HG03575 (cell line): ENCODE measurements around the gene PLCXD3.
"Not testable (repeated sequence)": the region's sequence is repeated elsewhere in the genome, so short reads cannot be mapped to it uniquely, and the experiment has no call there.

ENCODE experiments used
- ATAC-seq: cut with Tn5 transposase; IDR thresholded peaks from one replicate; pipeline ENCODE4 v1.9.1; 2021; ENCODE audit not compliant: unreplicated experiment, insufficient number of reproducible peaks, low FRiP score; ENCODE audit errors: extremely low read depth

The PLCXD3 gene

DNA sequence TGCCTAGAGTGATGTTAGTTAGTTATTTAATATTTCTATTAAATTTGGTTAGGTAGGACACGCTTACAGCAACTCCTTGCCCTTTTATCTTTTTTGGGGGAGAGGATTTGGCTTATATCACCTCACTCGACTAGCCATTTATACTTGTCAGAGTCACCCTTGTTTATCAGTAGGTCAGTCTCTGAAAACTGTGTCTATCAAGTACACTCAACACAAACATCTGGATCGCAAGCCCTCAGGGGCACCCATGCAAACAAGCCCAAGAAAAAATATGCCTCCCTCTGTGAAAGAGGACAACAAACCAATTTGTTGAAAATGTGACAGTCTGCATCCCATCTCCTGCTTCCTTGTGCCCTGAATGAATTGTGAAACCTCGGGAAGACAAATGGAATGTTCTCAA lies 139.9 kb downstream of the PLCXD3 start:
- ATAC-seq: no peak

- ATAC-seq: no peak
Observed at GRCh38 chr5:41369799-41370198, 140.6 kb downstream of the PLCXD3 start.

DNA sequence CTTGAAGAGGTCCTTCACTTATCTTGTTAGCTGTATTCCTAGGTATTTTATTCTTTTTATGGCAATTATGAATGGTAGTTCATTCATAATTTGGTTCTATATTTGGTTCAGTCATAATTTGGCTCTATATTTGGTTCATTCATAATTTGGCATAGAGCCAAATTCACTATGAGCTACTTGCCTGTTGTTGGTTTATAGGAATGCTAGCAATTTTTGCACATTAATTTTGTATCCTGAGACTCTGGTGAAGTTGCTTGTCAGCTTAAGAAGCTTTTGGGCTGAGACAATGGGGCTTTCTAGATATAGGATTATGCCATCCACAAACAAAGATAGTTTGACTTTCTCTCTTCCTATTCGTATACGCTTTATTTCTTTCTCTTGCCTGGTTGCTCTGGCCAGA lies 142.2 kb downstream of the PLCXD3 start:
- no peak for ATAC-seq

- no peak for ATAC-seq
Observed at GRCh38 chr5:41365369-41365768, 145.0 kb downstream of the PLCXD3 start.

GRCh38 chr5:41364346-41364745 lies 146.1 kb downstream of the PLCXD3 start:
- ATAC-seq: no peak

GRCh38 chr5:41363343-41363986 lies 146.9 kb downstream of the PLCXD3 start:
- ATAC-seq: no peak

DNA sequence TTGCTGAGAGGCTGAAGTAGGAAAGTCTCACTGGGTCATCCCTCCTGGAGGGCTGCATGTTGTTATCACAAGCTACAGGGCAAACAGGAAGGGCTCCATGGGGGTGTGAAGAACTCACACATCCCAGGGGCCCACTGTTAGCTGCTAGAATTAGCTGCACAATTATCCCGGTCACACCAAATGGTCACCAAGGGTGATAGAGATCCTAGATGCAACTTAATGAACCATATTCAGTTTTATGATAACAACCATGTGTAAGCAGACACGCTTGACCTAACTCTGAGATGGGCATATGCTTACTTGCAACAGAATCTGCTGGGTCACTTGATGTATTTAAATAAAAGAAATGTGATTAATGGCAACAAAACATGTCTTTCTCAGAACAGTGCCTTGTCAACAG lies 153.6 kb downstream of the PLCXD3 start:
- ATAC-seq: no peak

- ATAC-seq: no peak
Observed at GRCh38 chr5:41349846-41350245, 160.6 kb downstream of the PLCXD3 start.

GRCh38 chr5:41347569-41347968 lies 162.8 kb downstream of the PLCXD3 start:
- ATAC-seq: no peak

DNA sequence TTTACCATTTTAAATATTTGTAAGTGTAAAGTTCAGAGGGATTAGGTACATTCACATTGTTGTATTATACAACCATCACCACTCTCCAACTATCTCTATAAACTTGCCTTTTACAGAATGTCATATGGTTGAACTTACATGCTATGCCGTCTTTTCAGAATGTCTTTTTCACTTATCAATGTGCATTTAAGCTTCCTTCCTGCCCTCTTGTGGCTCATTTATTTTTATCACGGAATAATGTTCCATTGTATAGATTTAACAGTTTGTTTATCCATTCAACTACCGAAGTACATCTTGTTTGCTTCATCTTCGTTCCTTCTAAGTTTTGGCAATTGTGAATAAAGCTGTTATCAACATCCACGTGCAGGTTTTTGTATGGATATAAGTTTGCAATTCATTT lies 163.8 kb downstream of the PLCXD3 start:
- ATAC-seq: no peak

GRCh38 chr5:41345295-41345694 lies 165.1 kb downstream of the PLCXD3 start:
- no peak for ATAC-seq

- no peak for ATAC-seq
Observed at GRCh38 chr5:41339339-41339738, 171.1 kb downstream of the PLCXD3 start.

DNA sequence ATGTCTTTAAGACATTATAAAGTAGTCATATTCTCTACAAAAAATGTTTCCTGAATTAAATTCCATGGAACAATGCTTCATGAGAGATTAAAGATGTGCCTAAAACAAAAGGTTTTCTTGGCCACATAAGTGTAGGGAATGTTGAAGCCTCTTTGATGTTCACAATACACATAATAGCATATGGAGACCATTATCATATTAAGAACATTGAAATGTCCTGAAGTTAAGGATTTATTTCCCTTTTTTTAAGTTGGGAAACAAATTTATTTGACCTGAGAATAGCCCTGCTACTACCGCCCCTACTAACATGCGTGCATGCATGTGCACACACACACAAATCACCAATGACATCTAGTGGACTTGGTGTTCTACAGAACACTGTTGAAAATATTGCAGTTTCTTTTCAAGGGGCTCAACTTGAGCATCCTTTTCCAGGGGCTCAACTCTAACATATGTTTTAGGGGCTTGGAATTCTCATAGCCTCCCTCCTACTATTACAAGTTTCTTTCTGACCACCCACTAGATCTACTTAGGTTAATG lies 172.2 kb downstream of the PLCXD3 start:
- ATAC-seq: no peak

DNA sequence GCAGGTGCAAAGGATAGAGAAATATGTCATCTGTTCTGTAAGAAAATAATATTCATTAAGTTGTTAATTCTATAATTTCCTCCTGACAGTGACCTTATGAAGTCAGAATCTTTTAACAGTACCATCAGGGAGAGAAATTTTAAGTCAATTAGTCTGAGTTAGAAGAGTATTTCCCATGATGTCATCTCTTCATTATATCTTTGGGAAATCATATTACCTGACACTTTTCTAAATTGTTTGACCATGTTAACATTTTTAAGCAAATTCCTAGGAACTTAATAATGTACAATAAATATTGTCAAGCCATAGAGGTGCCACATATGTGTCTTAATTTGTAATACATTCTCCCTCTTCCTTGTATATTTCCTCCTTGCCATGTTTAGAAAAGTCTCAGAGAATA lies 172.7 kb downstream of the PLCXD3 start:
- ATAC-seq: no peak

DNA sequence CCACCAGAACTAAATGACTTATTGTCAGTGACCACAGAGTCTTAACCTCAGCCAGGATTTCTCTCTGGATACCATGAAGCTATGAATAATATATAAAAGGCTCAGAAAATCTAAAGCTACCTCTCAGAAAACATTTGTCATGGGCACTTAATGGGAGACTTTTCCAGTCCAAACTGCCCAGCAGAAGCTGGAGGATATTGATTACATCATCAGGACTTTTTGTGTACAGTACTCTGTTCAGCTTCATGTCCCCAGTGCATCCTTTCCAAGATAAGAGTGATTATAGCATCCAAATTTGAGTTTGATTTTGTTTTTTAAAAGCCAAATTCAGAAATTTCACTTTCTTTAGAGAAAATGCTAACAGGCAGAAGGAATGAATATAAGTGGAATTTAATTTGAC lies 173.2 kb downstream of the PLCXD3 start:
- no peak for ATAC-seq

DNA sequence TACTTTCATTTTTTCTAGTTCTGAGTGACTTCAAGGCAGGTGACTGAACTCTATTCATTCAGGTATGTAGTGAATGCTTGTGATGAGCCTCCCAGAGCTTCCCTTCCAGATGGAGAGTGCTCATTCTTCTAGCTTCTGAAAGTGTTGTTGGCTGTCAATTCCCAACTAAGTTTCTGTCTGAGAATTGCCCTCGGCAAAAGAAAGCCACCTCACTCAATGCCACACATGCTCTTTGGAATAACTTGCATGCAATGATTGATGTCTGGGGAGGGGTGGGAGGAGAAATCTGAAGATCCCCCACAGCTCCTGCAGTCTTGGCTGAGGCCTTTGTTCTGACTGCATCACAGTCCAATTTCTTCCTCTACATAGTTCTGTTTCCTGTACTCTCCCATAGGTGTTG lies 173.9 kb downstream of the PLCXD3 start:
- no peak for ATAC-seq

GRCh38 chr5:41335596-41336181 lies 174.7 kb downstream of the PLCXD3 start:
- no peak for ATAC-seq

- no peak for ATAC-seq
Observed at GRCh38 chr5:41334758-41335157, 175.6 kb downstream of the PLCXD3 start.

DNA sequence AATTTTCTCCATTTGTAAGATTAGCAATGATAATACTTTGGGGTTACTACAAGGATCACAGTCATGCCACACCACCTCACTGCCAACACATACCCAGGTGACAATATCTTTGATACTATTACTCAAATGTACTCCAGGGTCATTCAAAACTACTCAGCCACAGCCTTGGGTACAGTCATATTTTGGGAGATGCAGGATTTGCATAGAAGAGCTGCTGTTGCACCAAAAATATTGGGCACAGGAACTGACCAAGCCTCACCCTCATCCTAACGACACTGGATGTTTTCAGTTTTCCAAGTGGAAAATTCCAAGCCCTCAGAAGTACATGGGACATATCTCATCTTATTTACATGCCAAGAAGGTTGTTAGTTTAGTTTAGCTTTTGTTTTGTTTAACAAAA lies 176.2 kb downstream of the PLCXD3 start:
- no peak for ATAC-seq

GRCh38 chr5:41325074-41325473 lies 185.3 kb downstream of the PLCXD3 start:
- ATAC-seq: no peak

DNA sequence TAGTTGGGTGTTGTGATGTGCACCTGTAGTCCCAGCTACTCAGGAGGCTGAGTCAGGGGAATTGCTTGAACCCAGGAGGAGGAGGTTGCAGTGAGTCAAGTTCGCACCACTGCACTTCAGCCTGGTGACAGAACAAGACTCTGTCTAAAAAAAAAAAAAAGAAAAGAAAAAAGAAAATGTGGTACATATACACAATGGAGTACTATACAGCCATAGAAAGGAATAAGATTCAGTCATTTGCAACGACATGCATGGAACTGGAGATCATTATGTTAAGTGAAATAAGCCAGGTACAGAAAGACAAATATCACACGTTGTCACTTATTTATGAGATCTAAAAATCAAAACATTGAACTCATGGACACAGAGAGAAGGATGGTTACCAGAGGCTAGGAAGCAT lies 187.6 kb downstream of the PLCXD3 start:
- not testable (repeated sequence) for ATAC-seq
